Trophoblast cell (in vitro differentiated cells and primary cell): ENCODE data around the gene RNF17.
A peak's percentile ranks its signal among the peaks of the same experiment; 100 is the strongest.

Source experiments
- DNase-seq, 2 donors: peaks; one replicate each; pipeline ENCODE4 v3.0.0-alpha.2; 2016
- H2AFZ ChIP-seq: 2 replicates; pipeline ENCODE4 v1.6.1; 2013; ENCODE audit warnings: low read length, moderate library complexity, mild to moderate bottlenecking; ENCODE audit not compliant: insufficient read depth, poor library complexity
- H2AK5ac ChIP-seq: 2 replicates; pipeline ENCODE4 v1.6.1; 2013; ENCODE audit warnings: mild to moderate bottlenecking, low read length
- H2BK120ac ChIP-seq: 2 replicates; pipeline ENCODE4 v1.6.1; 2013; ENCODE audit warnings: low read length, mild to moderate bottlenecking, moderate library complexity; ENCODE audit not compliant: insufficient read depth, poor library complexity
- H2BK12ac ChIP-seq: 2 replicates; pipeline ENCODE4 v1.6.1; 2013; ENCODE audit warnings: mild to moderate bottlenecking, low read length, moderate library complexity
- H2BK5ac ChIP-seq: 2 replicates; pipeline ENCODE4 v1.6.1; 2013; ENCODE audit warnings: low read length, low read depth, moderate library complexity, mild to moderate bottlenecking; ENCODE audit not compliant: poor library complexity
- H3K14ac ChIP-seq: 2 replicates; pipeline ENCODE4 v1.6.1; 2013; ENCODE audit warnings: mild to moderate bottlenecking, low read length
- H3K18ac ChIP-seq: 2 replicates; pipeline ENCODE4 v1.6.1; 2013; ENCODE audit warnings: mild to moderate bottlenecking, low read length
- H3K23ac ChIP-seq: 2 replicates; pipeline ENCODE4 v1.6.1; 2013; ENCODE audit warnings: low read length
- H3K27ac ChIP-seq: 2 replicates; pipeline ENCODE4 v1.5.1; 2013; ENCODE audit warnings: low read depth, mild to moderate bottlenecking, inconsistent platforms, low read length, moderate library complexity
- H3K27me3 ChIP-seq: 2 replicates; pipeline ENCODE4 v1.6.1; 2013; ENCODE audit warnings: inconsistent platforms, mild to moderate bottlenecking, low read length, moderate library complexity; ENCODE audit not compliant: insufficient read depth
- H3K36me3 ChIP-seq, 2 experiments: 1 replicate in 1 of 2; 2 replicates in 1 of 2; pipeline ENCODE4 v1.6.1; 2013; ENCODE audit warnings: low read length in 2 of 2, mild to moderate bottlenecking in 2 of 2, moderate library complexity in 1 of 2; ENCODE audit not compliant: insufficient read depth in 2 of 2, control insufficient read depth in 1 of 2
- H3K4ac ChIP-seq: 2 replicates; pipeline ENCODE4 v1.6.1; 2013; ENCODE audit warnings: low read depth, mild to moderate bottlenecking, low read length, moderate library complexity
- H3K4me1 ChIP-seq, 2 experiments: 1 replicate in 1 of 2; 2 replicates in 1 of 2; pipeline ENCODE4 v1.6.1; 2013; ENCODE audit warnings: low read length in 2 of 2, mild to moderate bottlenecking in 2 of 2, moderate library complexity in 1 of 2; ENCODE audit not compliant: insufficient read depth in 2 of 2, control insufficient read depth in 1 of 2
- H3K4me2 ChIP-seq: 2 replicates; pipeline ENCODE4 v1.6.1; 2013; ENCODE audit warnings: inconsistent platforms, mild to moderate bottlenecking, low read length, moderate library complexity
- H3K4me3 ChIP-seq: 2 replicates; pipeline ENCODE4 v1.5.1; 2013; ENCODE audit warnings: mild to moderate bottlenecking, low read depth, low read length, inconsistent platforms
- H3K79me1 ChIP-seq: one replicate; pipeline ENCODE4 v1.6.1; 2013; ENCODE audit warnings: low read length
- H3K79me2 ChIP-seq: 2 replicates; pipeline ENCODE4 v1.6.1; 2013; ENCODE audit warnings: low read length, mild to moderate bottlenecking; ENCODE audit not compliant: control insufficient read depth, insufficient read depth, poor library complexity
- H3K9ac ChIP-seq: 2 replicates; pipeline ENCODE4 v1.6.1; 2013; ENCODE audit warnings: mild to moderate bottlenecking, low read length
- H3K9me3 ChIP-seq: 2 replicates; pipeline ENCODE4 v1.6.1; 2013; ENCODE audit warnings: low read depth, mild to moderate bottlenecking, control low read depth, inconsistent platforms, low read length; ENCODE audit not compliant: insufficient read depth
- H4K12ac ChIP-seq: 2 replicates; pipeline ENCODE4 v1.6.1; 2013; ENCODE audit warnings: low read depth, mild to moderate bottlenecking, low read length, moderate library complexity
- H4K8ac ChIP-seq: 2 replicates; pipeline ENCODE4 v1.6.1; 2013; ENCODE audit warnings: low read depth, mild to moderate bottlenecking, low read length, moderate library complexity
- H4K91ac ChIP-seq: one replicate; pipeline ENCODE4 v1.6.1; 2013; ENCODE audit warnings: low read depth, mild to moderate bottlenecking, low read length, moderate library complexity
- WGBS: extraction: QIAGEN DNeasy Blood & Tissue Kit; methylation state at CpG from one replicate; pipeline ENCODE4 v1.1.7; 2013; ENCODE audit warnings: missing lambda C conversion rate; ENCODE audit not compliant: insufficient read length, insufficient coverage; ENCODE audit errors: extremely low coverage; 5-methylcytosine and 5-hydroxymethylcytosine counted together

The RNF17 gene

GRCh38 chr13:24842549-24843274 lies 78.7 kb downstream of the RNF17 start:
- H3K23ac ChIP-seq, result no peak overlapping the region
- H3K36me3 ChIP-seq, result no peaks in the 10 kb centered on the region
- H3K9ac ChIP-seq, result no peak overlapping the region
- no peak overlapping the region for H3K4me3 ChIP-seq
- H3K4me1 ChIP-seq, result no peaks in the 10 kb centered on the region
- no peak overlapping the region for H2BK5ac ChIP-seq
- no peak overlapping the region for H4K12ac ChIP-seq
- H3K27me3 ChIP-seq, result no peaks in the 10 kb centered on the region
- no peak overlapping the region for H3K14ac ChIP-seq
- H4K91ac ChIP-seq, result no peak overlapping the region
- H2AFZ ChIP-seq, result no peak overlapping the region
- WGBS, result no CpG with 5 or more reads among the region's 9 CpGs
- H3K9me3 ChIP-seq, result no peaks in the 10 kb centered on the region
- no peak overlapping the region for H3K4me2 ChIP-seq
- H2BK120ac ChIP-seq, result no peak overlapping the region
- H3K79me2 ChIP-seq, result no peaks in the 10 kb centered on the region
- H3K79me1 ChIP-seq, result no peaks in the 10 kb centered on the region
- no peak overlapping the region for H2AK5ac ChIP-seq
- no peak overlapping the region for H2BK12ac ChIP-seq
- H3K18ac ChIP-seq, result no peak overlapping the region
- H4K8ac ChIP-seq, result no peak overlapping the region
- DNase-seq, result no peak
- H3K4ac ChIP-seq, result no peak overlapping the region
- H3K27ac ChIP-seq, result no peak overlapping the region

GRCh38 chr13:24851546-24851945 lies 87.6 kb downstream of the RNF17 start:
- Histone ChIP-seq H4K91ac (no peak overlapping the region), H3K27ac (no peak overlapping the region), H4K8ac (no peak overlapping the region), H3K9ac (no peak overlapping the region), H3K79me2 (no peaks in the 10 kb centered on the region), H3K4me2 (no peak overlapping the region), H2BK120ac (no peak overlapping the region), H3K4me1 (no peaks in the 10 kb centered on the region), H3K36me3 (no peaks in the 10 kb centered on the region), H3K79me1 (no peaks in the 10 kb centered on the region), H2BK5ac (no peak overlapping the region), H2BK12ac (no peak overlapping the region), H3K4me3 (no peak overlapping the region), H3K23ac (no peak overlapping the region), H3K9me3 (no peaks in the 10 kb centered on the region), H2AK5ac (no peak overlapping the region), H2AFZ (no peak overlapping the region), H3K14ac (no peak overlapping the region), H3K18ac (no peak overlapping the region), H3K4ac (no peak overlapping the region), H4K12ac (no peak overlapping the region), H3K27me3 (no peaks in the 10 kb centered on the region)
- no CpG with 5 or more reads among the region's 1 CpG for WGBS
- DNase-seq, result peak; percentile 15 to 65

DNA sequence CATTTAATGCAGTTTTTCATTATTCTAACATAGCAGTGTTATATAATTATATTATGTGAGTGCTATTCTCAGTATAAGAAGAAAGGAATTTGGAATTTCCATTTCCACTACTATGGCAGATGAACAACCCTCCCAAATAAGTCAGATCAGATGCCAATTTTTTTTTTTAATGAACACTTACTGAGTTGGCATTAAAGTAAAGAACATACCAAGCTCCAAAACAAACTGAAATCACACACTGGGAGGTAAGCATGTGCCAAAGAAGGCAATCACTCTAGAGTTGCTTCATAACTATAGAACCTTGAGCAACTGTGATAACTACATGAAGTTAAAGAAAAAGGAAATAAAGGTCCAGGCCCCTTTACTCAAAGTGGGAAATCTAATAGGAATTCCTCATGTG lies 90.3 kb downstream of the RNF17 start:
- H3K14ac ChIP-seq, result no peak overlapping the region
- no peak overlapping the region for H4K12ac ChIP-seq
- no peaks in the 10 kb centered on the region for H3K79me2 ChIP-seq
- H3K27me3 ChIP-seq, result no peaks in the 10 kb centered on the region
- H3K4me2 ChIP-seq, result no peak overlapping the region
- H4K91ac ChIP-seq, result no peak overlapping the region
- no peak for DNase-seq
- no peak overlapping the region for H2BK5ac ChIP-seq
- H3K9me3 ChIP-seq, result no peaks in the 10 kb centered on the region
- H2BK12ac ChIP-seq, result no peak overlapping the region
- no peak overlapping the region for H3K4ac ChIP-seq
- H3K9ac ChIP-seq, result no peak overlapping the region
- H2BK120ac ChIP-seq, result no peak overlapping the region
- H3K23ac ChIP-seq, result no peak overlapping the region
- no peak overlapping the region for H2AK5ac ChIP-seq
- no peaks in the 10 kb centered on the region for H3K4me1 ChIP-seq
- no peak overlapping the region for H3K27ac ChIP-seq
- no peak overlapping the region for H3K18ac ChIP-seq
- no peak overlapping the region for H3K4me3 ChIP-seq
- no peaks in the 10 kb centered on the region for H3K36me3 ChIP-seq
- H2AFZ ChIP-seq, result no peak overlapping the region
- no peak overlapping the region for H4K8ac ChIP-seq
- H3K79me1 ChIP-seq, result no peaks in the 10 kb centered on the region

- Histone ChIP-seq H3K36me3 (no peaks in the 10 kb centered on the region), H3K79me1 (no peaks in the 10 kb centered on the region), H3K23ac (no peak overlapping the region), H2AK5ac (no peak overlapping the region), H3K9ac (no peak overlapping the region), H4K8ac (no peak overlapping the region), H4K12ac (no peak overlapping the region), H3K27me3 (no peaks in the 10 kb centered on the region), H3K4me3 (no peak overlapping the region), H3K27ac (no peak overlapping the region), H3K4ac (no peak overlapping the region), H2BK12ac (no peak overlapping the region), H3K79me2 (no peaks in the 10 kb centered on the region), H3K4me1 (no peaks in the 10 kb centered on the region), H3K9me3 (no peaks in the 10 kb centered on the region), H4K91ac (no peak overlapping the region), H3K18ac (no peak overlapping the region), H3K14ac (no peak overlapping the region), H2BK120ac (no peak overlapping the region), H3K4me2 (no peak overlapping the region), H2BK5ac (no peak overlapping the region), H2AFZ (no peak overlapping the region)
- no peak for DNase-seq
- no CpG with 5 or more reads among the region's 5 CpGs for WGBS
Measured at GRCh38 chr13:24858953-24859352, 95.0 kb downstream of the RNF17 start.
